GM19238 (cell line): ENCODE results near the gene PRMT5.
"Not testable (repeated sequence)": the region's sequence is repeated elsewhere in the genome, so short reads cannot be mapped to it uniquely, and the experiment has no call there.

Experiments used
- DNase-seq: peaks from one replicate; pipeline ENCODE4 v3.0.0; 2011; ENCODE audit warnings: low spot score; ENCODE audit not compliant: insufficient read length

The PRMT5 gene

GRCh38 chr14:22929104-22929960 is at the start of gene PRMT5:
Gene PRMT5, minus strand, starts transcription at chr14:22929376. Its CDS starts 15 bp downstream, at chr14:22929361.
- DNase-seq = peak; percentile 89

GRCh38 chr14:22978487-22978837 is 49.3 kb upstream of the PRMT5 start:
- DNase-seq = no peak

- no peak for DNase-seq
Observed at GRCh38 chr14:22977684-22978486, 48.7 kb upstream of the PRMT5 start.

- no peak for DNase-seq
Observed at GRCh38 chr14:22977434-22977683, 48.2 kb upstream of the PRMT5 start.

- DNase-seq = no peak
Observed at GRCh38 chr14:22976620-22977433, 47.7 kb upstream of the PRMT5 start.

GRCh38 chr14:22974530-22975313 is 45.5 kb upstream of the PRMT5 start:
- no peak for DNase-seq

- DNase-seq = no peak
Observed at GRCh38 chr14:22973217-22974032, 44.2 kb upstream of the PRMT5 start.

- DNase-seq = no peak
Observed at GRCh38 chr14:22972313-22972930, 43.2 kb upstream of the PRMT5 start.

GRCh38 chr14:22971152-22971551 is 42.0 kb upstream of the PRMT5 start:
- DNase-seq = no peak

GRCh38 chr14:22966783-22967269 is 37.6 kb upstream of the PRMT5 start:
- DNase-seq = no peak

GRCh38 chr14:22965916-22966782 is 37.0 kb upstream of the PRMT5 start:
- DNase-seq = not testable (repeated sequence)

- DNase-seq = no peak
Observed at GRCh38 chr14:22962061-22962676, 33.0 kb upstream of the PRMT5 start.

GRCh38 chr14:22955702-22956569 is 26.8 kb upstream of the PRMT5 start:
- no peak for DNase-seq

GRCh38 chr14:22952418-22952817 is 23.2 kb upstream of the PRMT5 start:
- no peak for DNase-seq

- DNase-seq = not testable (repeated sequence)
Observed at GRCh38 chr14:22951795-22952194, 22.6 kb upstream of the PRMT5 start.

GRCh38 chr14:22945642-22946041 is 16.5 kb upstream of the PRMT5 start:
- DNase-seq = no peak

GRCh38 chr14:22939684-22940083 is 10.5 kb upstream of the PRMT5 start:
- no peak for DNase-seq
